Activated naive CD4-positive, alpha-beta T cell treated with Interleukin-2 at 50 U/mL for 16 hours (primary cell): ENCODE measurements around the gene GUCY2F.

Experiments
- DNase-seq: peaks from one replicate; pipeline ENCODE4 v3.0.0-alpha.2; 2020

Gene GUCY2F

GRCh38 chrX:109392895-109393294, 89.0 kb downstream of the GUCY2F start:
- no peak for DNase-seq

GRCh38 chrX:109390556-109390955, 91.3 kb downstream of the GUCY2F start:
- no peak for DNase-seq

- no peak for DNase-seq
These were observed 92.0 kb downstream of the GUCY2F start for GRCh38 chrX:109389917-109390316.

GRCh38 chrX:109384699-109385098, 97.2 kb downstream of the GUCY2F start:
- no peak for DNase-seq

GRCh38 chrX:109382332-109382731, 99.6 kb downstream of the GUCY2F start:
- DNase-seq: no peak

- DNase-seq: no peak
These were observed 103.6 kb downstream of the GUCY2F start for GRCh38 chrX:109378281-109378680.

- DNase-seq: no peak
These were observed 107.5 kb downstream of the GUCY2F start for GRCh38 chrX:109374262-109374960.

- DNase-seq: no peak
These were observed 108.4 kb downstream of the GUCY2F start for GRCh38 chrX:109373468-109373867.

- DNase-seq: no peak
These were observed 109.2 kb downstream of the GUCY2F start for GRCh38 chrX:109372716-109373115.

- DNase-seq: no peak
These were observed 109.6 kb downstream of the GUCY2F start for GRCh38 chrX:109372291-109372690.

GRCh38 chrX:109362101-109362500, 119.8 kb downstream of the GUCY2F start:
- DNase-seq: no peak

GRCh38 chrX:109360301-109360700, 121.6 kb downstream of the GUCY2F start:
- DNase-seq: no peak

- DNase-seq: no peak
These were observed 124.2 kb downstream of the GUCY2F start for GRCh38 chrX:109357706-109358105.

GRCh38 chrX:109356684-109357083, 125.2 kb downstream of the GUCY2F start:
- DNase-seq: no peak

GRCh38 chrX:109352066-109352588, 129.8 kb downstream of the GUCY2F start:
- no peak for DNase-seq

- no peak for DNase-seq
These were observed 130.3 kb downstream of the GUCY2F start for GRCh38 chrX:109351557-109351956.

GRCh38 chrX:109350551-109350950, 131.3 kb downstream of the GUCY2F start:
- DNase-seq: no peak

- DNase-seq: no peak
These were observed 131.8 kb downstream of the GUCY2F start for GRCh38 chrX:109350051-109350450.

GRCh38 chrX:109347632-109348031, 134.3 kb downstream of the GUCY2F start:
- no peak for DNase-seq

GRCh38 chrX:109346491-109346890, 135.4 kb downstream of the GUCY2F start:
- DNase-seq: no peak

- DNase-seq: no peak
These were observed 136.0 kb downstream of the GUCY2F start for GRCh38 chrX:109345856-109346255.

GRCh38 chrX:109344678-109345077, 137.2 kb downstream of the GUCY2F start:
- DNase-seq: no peak

GRCh38 chrX:109344101-109344500, 137.8 kb downstream of the GUCY2F start:
- DNase-seq: no peak

GRCh38 chrX:109343671-109344070, 138.2 kb downstream of the GUCY2F start:
- DNase-seq: no peak

- DNase-seq: no peak
These were observed 145.7 kb downstream of the GUCY2F start for GRCh38 chrX:109336141-109336540.
